HG03520 (cell line): ENCODE results near the gene ZNG1F.
"Not testable (repeated sequence)": the region's sequence is repeated elsewhere in the genome, so short reads cannot be mapped to it uniquely, and the experiment has no call there.

Source experiments
- ATAC-seq: cut with Tn5 transposase; IDR thresholded peaks from one replicate; pipeline ENCODE4 v1.9.1; 2021; ENCODE audit warnings: mild to moderate bottlenecking, moderate library complexity; ENCODE audit not compliant: unreplicated experiment

ZNG1F gene

DNA sequence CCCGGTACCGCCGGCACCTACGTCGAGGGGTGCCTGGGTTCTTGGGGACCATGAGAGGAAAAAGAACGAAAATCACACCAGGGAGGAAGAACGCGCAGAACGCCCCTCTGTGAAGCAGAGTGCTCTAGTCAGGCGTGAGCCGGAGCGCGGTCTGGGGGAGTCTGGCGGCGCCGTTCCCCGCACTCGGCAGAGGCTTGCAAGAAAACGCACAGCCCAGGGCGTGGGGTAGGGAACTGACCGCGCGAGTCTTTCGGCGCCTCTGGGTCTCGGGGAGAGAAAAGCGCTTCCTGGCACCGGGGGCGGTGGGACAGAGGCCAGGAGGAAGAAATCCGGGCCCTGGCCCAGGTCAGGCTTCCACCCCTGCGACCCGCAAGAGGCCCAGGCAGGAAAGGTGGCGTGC is 65.3 kb downstream of the ZNG1F start:
- ATAC-seq, result not testable (repeated sequence)

DNA sequence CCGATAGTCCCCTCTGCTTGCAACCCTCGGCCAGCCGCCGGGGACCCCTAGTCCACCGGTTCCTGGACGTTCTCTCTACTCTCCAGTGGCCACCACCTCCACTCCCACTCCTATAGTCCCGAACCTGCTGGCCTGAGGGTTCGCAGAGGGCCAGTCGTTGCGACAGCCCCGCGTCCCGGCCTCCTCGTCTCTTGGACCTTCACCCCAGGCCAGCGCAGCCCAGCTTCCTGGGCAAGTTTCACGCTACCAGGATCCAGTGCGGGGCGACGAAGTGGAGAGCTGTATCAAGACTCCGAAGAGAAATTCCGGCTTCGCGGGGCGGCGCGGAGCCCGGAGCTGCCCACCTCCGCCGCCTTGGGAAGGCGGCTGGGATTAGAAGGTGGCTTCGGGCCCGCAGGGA is 65.7 kb downstream of the ZNG1F start:
- ATAC-seq, result not testable (repeated sequence)

DNA sequence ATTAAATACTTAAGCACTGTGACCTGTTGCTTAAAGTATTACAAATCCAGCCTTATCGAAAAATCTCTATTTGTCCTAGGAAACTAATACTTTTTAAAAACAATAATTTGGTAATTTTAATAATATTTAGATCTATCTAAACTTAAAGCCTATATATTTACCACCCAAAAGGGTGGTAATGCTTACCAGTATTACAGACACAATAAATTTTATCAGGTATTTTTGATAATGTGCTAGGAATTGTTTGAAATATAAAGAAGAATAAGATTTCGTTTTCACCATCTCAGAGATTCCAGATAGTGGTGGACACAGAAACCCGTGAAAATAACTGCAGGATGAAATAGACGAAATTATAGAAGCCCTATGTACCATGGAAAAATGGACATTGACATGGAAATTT is 68.4 kb downstream of the ZNG1F start:
- ATAC-seq, result not testable (repeated sequence)

DNA sequence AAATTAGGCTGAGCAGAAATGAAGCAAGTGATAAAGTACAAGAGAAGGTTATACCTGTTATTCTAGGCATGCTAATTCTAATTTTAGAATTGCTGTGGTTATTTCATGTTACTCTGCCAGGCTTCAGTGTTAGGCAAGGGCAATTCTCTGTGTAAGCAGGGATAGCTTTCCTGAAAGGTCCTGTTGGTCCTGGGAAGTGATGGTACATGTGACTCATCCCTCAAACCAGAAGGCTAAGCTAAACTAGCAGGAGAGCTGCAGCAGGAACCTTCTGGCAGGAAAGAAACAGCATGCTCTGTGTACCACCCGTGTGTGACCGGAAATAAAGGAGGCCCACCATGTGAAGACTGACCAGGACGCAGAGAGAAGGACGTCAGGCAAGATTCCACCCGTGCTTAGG is 69.4 kb downstream of the ZNG1F start:
- ATAC-seq, result not testable (repeated sequence)

DNA sequence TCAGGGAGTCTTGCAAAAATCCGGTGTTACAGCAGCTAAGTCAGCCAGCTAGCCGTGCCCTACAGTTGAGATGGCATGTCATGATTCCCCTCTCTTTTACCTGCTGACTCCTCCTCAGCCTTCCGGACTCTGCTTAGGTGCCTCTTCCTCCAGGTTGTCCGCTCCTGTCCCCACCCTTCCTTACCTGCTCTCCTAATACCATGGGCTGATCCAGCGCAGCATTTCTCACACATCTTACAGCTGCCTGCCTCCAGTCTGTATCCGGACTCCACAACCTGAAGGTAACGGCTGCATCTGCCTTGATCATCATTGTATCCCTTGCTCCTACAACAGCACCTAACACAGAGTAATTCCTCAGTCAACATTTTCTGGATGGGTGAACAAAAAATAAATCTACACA is 69.8 kb downstream of the ZNG1F start:
- ATAC-seq, result not testable (repeated sequence)

- ATAC-seq, result not testable (repeated sequence)
Measured at GRCh38 chr9:41113348-41113747, 75.8 kb downstream of the ZNG1F start.

DNA sequence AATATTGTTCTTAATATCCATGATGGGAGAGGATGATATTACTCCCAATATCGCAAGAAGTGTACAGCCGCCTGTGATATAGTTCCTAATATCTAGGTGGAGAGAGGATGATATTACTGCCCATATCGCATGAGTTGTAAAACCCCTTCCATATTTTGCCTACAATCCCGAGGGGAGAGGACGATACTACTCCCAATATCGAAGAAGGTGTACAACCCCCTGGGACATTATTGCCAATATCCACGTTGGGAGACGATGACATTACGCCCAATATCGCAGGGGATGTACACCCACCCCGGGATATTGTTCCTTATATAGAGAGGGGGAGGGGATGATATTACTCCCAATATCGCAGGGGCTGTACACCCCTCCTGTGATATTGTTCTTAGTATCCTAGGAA is 77.7 kb downstream of the ZNG1F start:
- not testable (repeated sequence) for ATAC-seq

DNA sequence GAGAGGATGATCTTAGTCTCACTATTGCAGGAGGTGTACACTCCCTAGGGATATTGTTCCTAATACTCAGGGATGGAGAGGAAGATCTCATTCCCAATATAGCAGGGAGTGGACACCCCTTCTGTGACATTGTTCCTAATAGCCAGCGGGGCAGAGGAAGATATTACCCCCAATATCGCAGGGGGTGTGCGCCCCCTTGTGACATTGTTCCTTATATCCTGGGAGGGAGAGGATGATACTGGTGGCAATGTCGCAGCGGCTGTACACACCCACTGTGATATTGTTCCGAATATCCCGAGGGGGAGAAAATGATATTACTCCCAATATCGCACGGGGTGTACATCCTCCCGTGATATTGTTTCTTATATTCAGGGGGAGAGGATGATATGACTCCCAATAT is 78.2 kb downstream of the ZNG1F start:
- not testable (repeated sequence) for ATAC-seq

DNA sequence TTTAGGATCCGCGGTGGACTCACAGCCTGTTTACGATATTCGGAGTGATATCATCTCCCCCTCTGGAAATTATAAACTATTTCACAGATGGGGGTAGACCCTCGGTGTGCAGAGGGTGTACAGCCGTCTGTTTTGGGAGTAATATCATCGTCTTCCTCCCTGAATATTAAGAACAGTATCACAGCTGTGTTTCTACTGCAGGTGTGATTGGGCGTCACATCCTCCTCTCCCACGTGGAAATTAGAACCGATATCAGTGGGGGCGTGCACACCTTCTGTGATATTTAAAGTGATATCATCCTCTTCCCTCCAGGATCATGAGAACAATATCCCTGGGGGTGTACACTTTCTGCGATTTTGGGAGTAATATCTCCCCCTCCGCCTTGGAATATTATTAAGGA is 79.9 kb downstream of the ZNG1F start:
- not testable (repeated sequence) for ATAC-seq

GRCh38 chr9:41108816-41109215 is 80.3 kb downstream of the ZNG1F start:
- ATAC-seq, result not testable (repeated sequence)

DNA sequence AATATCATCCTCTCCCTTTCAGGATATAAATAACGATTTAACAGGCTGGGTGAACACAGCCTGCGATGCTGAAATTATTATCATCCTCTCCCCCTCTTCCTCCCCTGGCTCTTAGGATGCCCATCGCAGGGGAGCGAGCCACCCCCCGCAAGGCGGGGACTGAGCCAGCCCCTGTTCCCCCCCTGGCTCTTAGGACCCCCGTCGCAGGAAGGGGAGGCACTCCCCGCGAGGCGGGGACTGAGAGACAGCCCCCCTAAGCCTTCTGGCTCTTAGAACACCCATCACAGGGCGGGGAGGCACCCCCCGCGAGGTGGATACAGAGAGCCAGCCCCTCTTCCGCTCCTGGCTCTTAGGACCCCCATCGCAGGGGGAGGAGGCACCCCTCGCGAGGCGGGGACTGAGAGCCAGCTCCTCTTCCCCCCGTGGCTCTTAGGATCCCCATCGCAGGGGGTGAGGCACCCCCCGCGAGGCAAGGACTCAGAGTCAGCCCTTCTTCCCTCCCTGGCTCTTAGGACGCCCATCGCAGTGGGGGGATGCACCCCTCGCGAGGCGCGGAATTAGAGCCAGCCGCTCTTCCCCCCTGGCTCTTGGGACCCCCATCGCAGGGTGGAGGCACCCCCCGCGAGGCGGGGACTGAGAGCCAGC is 82.5 kb downstream of the ZNG1F start:
- not testable (repeated sequence) for ATAC-seq

DNA sequence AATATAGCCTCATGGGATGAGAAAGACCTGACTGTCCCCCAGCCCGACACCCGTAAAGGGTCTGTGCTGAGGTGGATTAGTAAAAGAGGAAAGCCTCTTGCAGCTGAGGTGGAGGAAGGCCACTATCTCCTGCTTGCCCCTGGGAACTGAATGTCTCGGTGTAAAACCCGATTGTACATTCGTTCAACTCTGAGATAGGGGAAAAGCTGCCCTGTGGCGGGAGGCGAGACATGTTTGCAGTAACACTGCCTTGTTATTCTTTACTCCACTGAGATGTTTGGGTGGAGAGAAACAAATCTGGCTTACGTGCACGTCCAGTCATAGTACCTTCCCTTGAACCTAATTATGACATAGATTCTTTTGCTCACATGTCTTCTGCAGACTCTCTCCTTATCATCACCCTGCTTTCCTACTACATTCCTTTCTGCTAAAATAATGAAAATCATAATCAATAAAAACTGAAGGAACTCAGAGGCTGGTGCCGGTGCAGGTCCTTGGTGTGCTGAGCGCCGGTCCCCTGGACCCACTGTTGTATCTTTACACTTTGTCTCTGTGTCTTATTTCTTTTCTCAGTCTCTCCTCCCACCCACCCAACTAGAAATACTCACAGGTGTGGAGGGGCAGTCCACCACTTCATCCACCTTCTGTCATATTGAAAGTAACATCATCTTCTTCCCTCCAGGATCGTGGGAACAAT is 83.4 kb downstream of the ZNG1F start:
- ATAC-seq, result not testable (repeated sequence)

DNA sequence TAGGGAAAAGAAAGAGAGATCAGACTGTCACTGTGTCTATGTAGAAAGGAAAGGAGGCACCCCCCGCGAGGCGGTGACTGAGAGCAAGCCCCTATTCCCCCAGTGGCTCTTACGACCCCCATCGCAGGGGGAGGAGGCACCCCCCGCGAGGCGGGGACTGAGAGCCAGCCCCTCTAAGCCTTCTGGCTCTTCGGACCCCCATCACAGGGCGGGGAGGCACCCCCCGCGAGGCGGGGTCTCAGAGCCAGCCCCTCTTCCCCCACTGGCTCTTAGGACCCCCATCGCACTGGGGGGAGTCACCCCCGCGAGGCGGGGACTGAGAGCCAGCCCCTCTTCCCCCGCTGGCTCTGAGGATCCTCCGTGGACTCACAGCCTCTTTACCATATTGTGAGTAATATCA is 84.6 kb downstream of the ZNG1F start:
- ATAC-seq, result not testable (repeated sequence)

GRCh38 chr9:41100508-41100907 is 88.6 kb downstream of the ZNG1F start:
- not testable (repeated sequence) for ATAC-seq

- not testable (repeated sequence) for ATAC-seq
Measured at GRCh38 chr9:41098759-41099158, 90.4 kb downstream of the ZNG1F start.

DNA sequence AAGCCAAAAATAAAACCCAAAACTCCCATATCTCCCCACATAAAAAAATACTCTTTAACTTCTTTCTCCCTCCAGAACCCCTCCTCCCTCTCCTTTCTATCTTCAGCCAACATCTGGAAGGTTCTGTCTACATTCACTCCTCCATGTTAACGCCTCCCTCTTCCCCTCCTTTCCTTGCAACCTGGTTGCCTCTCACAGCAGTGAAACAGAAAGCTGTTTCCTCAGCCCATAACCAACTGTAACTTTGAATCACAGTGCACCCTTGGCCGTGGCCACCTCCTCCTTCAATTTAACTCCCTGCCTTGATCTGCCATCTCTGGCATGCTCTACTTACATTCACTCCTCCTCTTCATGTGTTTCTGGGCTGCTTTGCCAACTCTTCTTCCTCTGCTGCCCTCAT is 94.1 kb downstream of the ZNG1F start:
- ATAC-seq, result not testable (repeated sequence)

- ATAC-seq, result not testable (repeated sequence)
Measured at GRCh38 chr9:41094010-41094773, 94.9 kb downstream of the ZNG1F start.

DNA sequence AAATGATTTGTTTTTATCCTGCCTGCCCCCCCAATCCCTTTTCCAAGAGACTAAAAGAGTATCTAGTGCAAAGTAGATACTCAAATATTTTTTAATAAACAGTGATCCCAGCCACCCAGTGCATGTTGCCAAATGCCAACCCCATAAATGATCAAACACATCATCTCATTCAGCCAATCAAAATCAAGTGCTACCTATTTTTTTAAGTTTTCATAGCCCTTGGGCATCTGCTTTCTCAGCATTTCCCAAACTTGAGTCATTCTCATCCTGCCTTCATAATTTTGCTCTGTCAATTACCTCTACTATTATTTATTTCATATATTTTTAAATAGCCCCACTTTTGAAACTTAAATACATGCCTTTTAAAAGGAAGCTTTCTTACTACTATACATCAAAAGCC is 98.2 kb downstream of the ZNG1F start:
- ATAC-seq, result not testable (repeated sequence)

GRCh38 chr9:41090386-41090785 is 98.7 kb downstream of the ZNG1F start:
- ATAC-seq, result not testable (repeated sequence)

- peak; percentile 61 for ATAC-seq
Measured at GRCh38 chr9:41088450-41089059, 100.6 kb downstream of the ZNG1F start.

DNA sequence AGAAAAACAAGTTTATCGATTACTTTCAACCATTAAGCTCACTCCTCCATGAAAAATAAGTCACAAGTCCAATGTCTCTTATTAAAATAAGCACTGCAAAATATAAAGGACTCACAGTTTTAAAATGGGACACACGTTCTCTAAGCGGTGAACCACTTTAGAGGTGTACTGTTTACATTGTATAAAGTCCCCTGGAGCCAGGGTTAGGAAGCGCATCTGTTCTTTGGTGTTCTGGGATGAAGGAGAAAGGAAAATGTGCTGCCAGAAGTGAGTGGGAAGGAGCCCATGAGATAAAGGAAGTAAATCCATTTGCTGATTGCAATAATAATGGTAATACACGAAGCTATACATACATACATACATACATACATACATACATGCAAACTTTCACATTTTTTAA is 101.2 kb downstream of the ZNG1F start:
- not testable (repeated sequence) for ATAC-seq
